DOHH2 (cell line): ENCODE measurements around the gene SSC5D.

Source experiments
- H3F3A ChIP-seq: fragments of 200-600 bp; sonication (generic), shearing (Covaris generic); 2 replicates; pipeline ENCODE4 v1.6.0; 2016; ENCODE audit warnings: antibody characterized with exemption, mild to moderate bottlenecking; ENCODE audit not compliant: control insufficient read depth, insufficient read depth
- H3K27ac ChIP-seq: fragments of 200-600 bp; sonication (generic); 2 replicates; pipeline ENCODE4 v1.5.1; 2014; ENCODE audit warnings: low read depth, mild to moderate bottlenecking, low read length, moderate library complexity
- H3K27me3 ChIP-seq: fragments of 200-600 bp; sonication (generic); 2 replicates; pipeline ENCODE4 v1.6.1; 2014; ENCODE audit warnings: mild to moderate bottlenecking, low read length, mixed read lengths; ENCODE audit not compliant: control insufficient read depth
- H3K36me3 ChIP-seq: fragments of 200-600 bp; sonication (generic); 2 replicates; pipeline ENCODE4 v1.6.1; 2014; ENCODE audit warnings: mild to moderate bottlenecking, low read length, moderate library complexity, mixed read lengths; ENCODE audit not compliant: control insufficient read depth
- H3K4me1 ChIP-seq: fragments of 200-600 bp; sonication (generic); 2 replicates; pipeline ENCODE4 v1.6.1; 2014; ENCODE audit warnings: mild to moderate bottlenecking, low read length, mixed read lengths; ENCODE audit not compliant: control insufficient read depth
- H3K4me2 ChIP-seq: fragments of 200-600 bp; sonication (generic); 2 replicates; pipeline ENCODE4 v1.6.0; 2014; ENCODE audit warnings: mild to moderate bottlenecking, low read length, moderate library complexity
- H3K4me3 ChIP-seq: fragments of 200-600 bp; sonication (generic); 2 replicates; pipeline ENCODE4 v1.5.1; 2014; ENCODE audit warnings: mild to moderate bottlenecking, low read length, mixed read lengths
- H3K79me2 ChIP-seq: fragments of 200-600 bp; sonication (generic); 2 replicates; pipeline ENCODE4 v1.6.1; 2014; ENCODE audit warnings: mild to moderate bottlenecking, low read length, mixed read lengths; ENCODE audit not compliant: control insufficient read depth
- H3K9me2 ChIP-seq: fragments of 200-600 bp; sonication (generic); replicated peaks from 2 replicates; pipeline ENCODE4 v1.6.1; 2014; ENCODE audit warnings: mild to moderate bottlenecking, low read length, mixed read lengths; ENCODE audit not compliant: control insufficient read depth
- H3K9me3 ChIP-seq: fragments of 200-600 bp; sonication (generic); 2 replicates; pipeline ENCODE4 v1.6.1; 2014; ENCODE audit warnings: antibody characterized with exemption, low read length, mixed read lengths; ENCODE audit not compliant: control insufficient read depth, insufficient read depth
- H4K20me1 ChIP-seq: fragments of 200-600 bp; sonication (generic); 2 replicates; pipeline ENCODE4 v1.6.0; 2014; ENCODE audit warnings: low read depth, mild to moderate bottlenecking, antibody characterized with exemption, low read length, moderate library complexity; ENCODE audit not compliant: control insufficient read depth, insufficient read depth
- EZH2phosphoT487 ChIP-seq: fragments of 200-600 bp; sonication (generic); IDR thresholded peaks from 2 replicates; pipeline ENCODE4 v1.6.1; 2017; ENCODE audit warnings: borderline replicate concordance, mild to moderate bottlenecking, antibody characterized with exemption, low read length, moderate library complexity, mixed read lengths
- TF ChIP-seq, protein P1 (sequence below): fragments of 200-600 bp; sonication (generic); IDR thresholded peaks from one replicate; pipeline ENCODE4 v1.5.1; 2014; ENCODE audit warnings: antibody characterized with exemption, mild to moderate bottlenecking, low read depth, low read length; ENCODE audit not compliant: poor library complexity, severe bottlenecking

The SSC5D gene

GRCh38 chr19:55464039-55464661 lies 24.1 kb upstream of the SSC5D start:
- Histone ChIP-seq H3K9me3 (no peaks in the 10 kb centered on the region), H3K36me3 (no peaks in the 10 kb centered on the region), H4K20me1 (0 out of 2 replicates have a peak, but pooled peaks cover 3% of the 10 kb centered on the region), H3K4me1 (peaks cover 22% of the 10 kb centered on the region), H3K27ac (no peak overlapping the region), H3K79me2 (peaks cover 16% of the 10 kb centered on the region), H3F3A (peaks cover 11% of the 10 kb centered on the region), H3K27me3 (no peaks in the 10 kb centered on the region), H3K4me2 (no peak overlapping the region), H3K4me3 (no peak overlapping the region), H3K9me2 (no peaks in the 10 kb centered on the region)
- no peak for TF ChIP-seq EZH2phosphoT487
- TF ChIP-seq, protein P1, sequence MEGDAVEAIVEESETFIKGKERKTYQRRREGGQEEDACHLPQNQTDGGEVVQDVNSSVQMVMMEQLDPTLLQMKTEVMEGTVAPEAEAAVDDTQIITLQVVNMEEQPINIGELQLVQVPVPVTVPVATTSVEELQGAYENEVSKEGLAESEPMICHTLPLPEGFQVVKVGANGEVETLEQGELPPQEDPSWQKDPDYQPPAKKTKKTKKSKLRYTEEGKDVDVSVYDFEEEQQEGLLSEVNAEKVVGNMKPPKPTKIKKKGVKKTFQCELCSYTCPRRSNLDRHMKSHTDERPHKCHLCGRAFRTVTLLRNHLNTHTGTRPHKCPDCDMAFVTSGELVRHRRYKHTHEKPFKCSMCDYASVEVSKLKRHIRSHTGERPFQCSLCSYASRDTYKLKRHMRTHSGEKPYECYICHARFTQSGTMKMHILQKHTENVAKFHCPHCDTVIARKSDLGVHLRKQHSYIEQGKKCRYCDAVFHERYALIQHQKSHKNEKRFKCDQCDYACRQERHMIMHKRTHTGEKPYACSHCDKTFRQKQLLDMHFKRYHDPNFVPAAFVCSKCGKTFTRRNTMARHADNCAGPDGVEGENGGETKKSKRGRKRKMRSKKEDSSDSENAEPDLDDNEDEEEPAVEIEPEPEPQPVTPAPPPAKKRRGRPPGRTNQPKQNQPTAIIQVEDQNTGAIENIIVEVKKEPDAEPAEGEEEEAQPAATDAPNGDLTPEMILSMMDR: no peak

DNA sequence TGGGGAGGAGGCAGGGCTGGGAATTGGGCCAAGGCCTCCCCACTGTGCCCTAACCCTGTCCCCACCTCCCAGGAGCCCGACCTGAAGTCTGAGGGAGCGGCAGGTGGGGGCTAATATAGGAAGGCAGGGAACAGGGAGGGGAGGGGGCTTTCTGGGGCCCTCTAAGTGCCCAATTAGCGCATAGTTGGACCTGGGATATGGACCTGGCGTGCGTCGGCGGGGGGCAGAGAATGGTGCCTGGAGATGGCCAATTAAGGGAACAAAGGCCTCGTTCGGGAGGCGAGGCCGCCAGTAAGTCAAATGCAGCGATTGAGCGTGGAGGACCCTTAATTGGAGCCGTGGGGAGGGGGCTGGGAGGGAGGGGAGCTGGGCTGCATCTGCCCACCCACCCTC lies 23.6 kb upstream of the SSC5D start, which contains the start of gene C19orf85:
Gene C19orf85, minus strand, starts transcription at position 90 of the 393 bp plus-strand sequence. CDS start 197 bp downstream, outside the sequence.
- no peak within 1 kb of the TSS for H3K4me2 ChIP-seq
- no peaks in the 10 kb centered on the region for H3K27me3 ChIP-seq
- TF ChIP-seq EZH2phosphoT487: no peak
- TF ChIP-seq, protein P1: no peak
- no peaks in the 10 kb centered on the region for H3K36me3 ChIP-seq
- H3K9me3 ChIP-seq: no peaks in the 10 kb centered on the region
- peaks cover 20% of the 10 kb centered on the region for H3K4me1 ChIP-seq
- H3K4me3 ChIP-seq: no peak within 1 kb of the TSS
- 0 out of 2 replicates have a peak, but pooled peaks cover 3% of the 10 kb centered on the region for H4K20me1 ChIP-seq
- peaks cover 11% of the 10 kb centered on the region for H3F3A ChIP-seq
- H3K9me2 ChIP-seq: no peaks in the 10 kb centered on the region
- H3K27ac ChIP-seq: no peak within 1 kb of the TSS
- peaks cover 12% of the 10 kb centered on the region for H3K79me2 ChIP-seq

GRCh38 chr19:55465460-55466240 lies 22.6 kb upstream of the SSC5D start:
- Histone ChIP-seq H3K4me2 (no peak overlapping the region), H3K27me3 (no peaks in the 10 kb centered on the region)
- no peak for TF ChIP-seq EZH2phosphoT487
- TF ChIP-seq, protein P1: no peak

More at GRCh38 chr19:55465460-55466240, 22.6 kb upstream of the SSC5D start:
- Histone ChIP-seq H3K9me3 (no peaks in the 10 kb centered on the region), H4K20me1 (0 out of 2 replicates have a peak, but pooled peaks cover 2% of the 10 kb centered on the region), H3K4me1 (peaks cover 18% of the 10 kb centered on the region), H3K27ac (no peak overlapping the region), H3K9me2 (no peaks in the 10 kb centered on the region), H3K79me2 (peaks cover 6% of the 10 kb centered on the region), H3K36me3 (no peaks in the 10 kb centered on the region), H3K4me3 (no peak overlapping the region), H3F3A (peaks cover 2% of the 10 kb centered on the region)
